Endothelial cell of umbilical vein (primary cell): ENCODE measurements around the gene VPS8. TPM values are rescaled to one million over a fixed set of nuclear protein-coding genes. Genes with fewer than 3 reads are reported as not detected.

ENCODE experiments used
- BruUV-seq: library from RNA; stranded (reverse); fragments of 400-500 nt; replicated peaks from 2 replicates; lab custom pipeline; 2021; lab: Mats Ljungman, UMichigan
- CTCF ChIA-PET: fragments of 300-600, 350-600 bp; sonication (Branson Sonifier 250); formaldehyde crosslinking; loops from one replicate; lab custom pipeline; 2021; ENCODE audit warnings: antibody characterized with exemption, inconsistent platforms; lab: Charles Lee
- POLR2A ChIA-PET: fragments of 300-600, 350-600 bp; sonication (Branson Sonifier 250); formaldehyde crosslinking; loops from one replicate; lab custom pipeline; 2021; ENCODE audit warnings: antibody characterized with exemption, inconsistent platforms; lab: Charles Lee
- DNase-seq: peaks from one replicate; pipeline ENCODE4 v3.0.0-alpha.2; 2011; ENCODE audit warnings: low read depth, low spot score
- FAIRE-seq: peaks from 2 replicates; lab custom pipeline; 2011; peaks lifted over from hg19 to GRCh38; lab: Jason Lieb, UNC
- H2AFZ ChIP-seq: 2 replicates; pipeline ENCODE4 v1.6.0; 2012; ENCODE audit warnings: low read depth, low read length, control low read depth, inconsistent platforms
- H3K27ac ChIP-seq: 2 replicates; pipeline ENCODE4 v1.5.1; 2011; ENCODE audit warnings: low read depth, mild to moderate bottlenecking, control low read depth, low read length, moderate library complexity; ENCODE audit not compliant: insufficient read depth
- H3K27me3 ChIP-seq, 2 experiments: 2 replicates each; pipeline versions ENCODE4 v1.6.0 to v1.6.1; 2011; ENCODE audit warnings: low read length in 2 of 2, mixed read lengths in 1 of 2; ENCODE audit not compliant: control insufficient read depth in 2 of 2, insufficient read depth in 2 of 2
- H3K36me3 ChIP-seq, 2 experiments: 2 replicates in 1 of 2; 3 replicates in 1 of 2; pipeline ENCODE4 v1.5.1; 2011; ENCODE audit warnings: low read length in 2 of 2, mild to moderate bottlenecking in 1 of 2, moderate library complexity in 1 of 2; ENCODE audit not compliant: control insufficient read depth in 2 of 2, insufficient read depth in 2 of 2; ENCODE audit errors: extremely low read depth in 1 of 2
- H3K4me1 ChIP-seq: 3 replicates; pipeline ENCODE4 v1.5.1; 2011; ENCODE audit warnings: mild to moderate bottlenecking, low read length; ENCODE audit not compliant: control insufficient read depth, insufficient read depth; ENCODE audit errors: extremely low read depth
- H3K4me2 ChIP-seq: 2 replicates; pipeline ENCODE4 v1.6.1; 2011; ENCODE audit warnings: low read length, control low read depth, mixed read lengths; ENCODE audit not compliant: insufficient read depth
- H3K4me3 ChIP-seq, 3 experiments: fragments of 200-600 bp in 1 of 3; sonication (generic), shearing (Covaris generic) in 1 of 3; replicated peaks in 1 of 3; 2 replicates each; pipeline ENCODE4 v1.5.1; 2011 to 2016; ENCODE audit warnings: control low read depth in 3 of 3, low read length in 3 of 3, mild to moderate bottlenecking in 2 of 3, inconsistent platforms in 1 of 3, low read depth in 1 of 3, moderate library complexity in 1 of 3; ENCODE audit not compliant: insufficient read depth in 1 of 3
- H3K79me2 ChIP-seq: 2 replicates; pipeline ENCODE4 v1.6.0; 2012; ENCODE audit warnings: low read length, inconsistent platforms; ENCODE audit not compliant: control insufficient read depth, insufficient read depth
- H3K9ac ChIP-seq: replicated peaks from 2 replicates; pipeline ENCODE3; 2011; ENCODE audit warnings: low read length, control low read depth; ENCODE audit not compliant: insufficient read depth; ENCODE audit errors: extremely low read depth
- H3K9me1 ChIP-seq: replicated peaks from 3 replicates; pipeline ENCODE4 v1.6.0; 2011; ENCODE audit warnings: mild to moderate bottlenecking, low read length; ENCODE audit not compliant: control insufficient read depth, insufficient read depth; ENCODE audit errors: extremely low read depth
- H3K9me3 ChIP-seq: replicated peaks from 2 replicates; pipeline ENCODE4 v1.5.1; 2012; ENCODE audit warnings: low read length, inconsistent platforms; ENCODE audit not compliant: control insufficient read depth, insufficient read depth
- H4K20me1 ChIP-seq: replicated peaks from 2 replicates; pipeline ENCODE3; 2011; ENCODE audit warnings: mild to moderate bottlenecking, low read length; ENCODE audit not compliant: control insufficient read depth, insufficient read depth; ENCODE audit errors: extremely low read depth
- CTCF ChIP-seq, 2 donors: IDR thresholded peaks; 1 replicate in 1 of 2; 2 replicates in 1 of 2; pipeline ENCODE4 v1.5.1; 2011; ENCODE audit warnings: low read length in 2 of 2, mild to moderate bottlenecking in 2 of 2, moderate library complexity in 2 of 2, control low read depth in 1 of 2, inconsistent platforms in 1 of 2, low read depth in 1 of 2; ENCODE audit not compliant: insufficient read depth in 1 of 2; ENCODE audit errors: extremely low read depth in 1 of 2
- EZH2 ChIP-seq: IDR thresholded peaks from 2 replicates; pipeline ENCODE4 v1.6.1; 2012; ENCODE audit warnings: borderline replicate concordance, low read depth, mild to moderate bottlenecking, moderate library complexity, low read length, inconsistent platforms; ENCODE audit not compliant: severe bottlenecking
- FOS ChIP-seq: IDR thresholded peaks from 2 replicates; pipeline ENCODE4 v1.6.1; 2011; ENCODE audit warnings: mild to moderate bottlenecking, low read length, moderate library complexity, borderline replicate concordance; ENCODE audit not compliant: insufficient read depth
- GATA2 ChIP-seq: IDR thresholded peaks from 2 replicates; pipeline ENCODE4 v1.7.0; 2011; ENCODE audit warnings: low read depth, mild to moderate bottlenecking, moderate library complexity, mixed read lengths, low read length; ENCODE audit not compliant: insufficient read length, insufficient read depth
- JUN ChIP-seq: IDR thresholded peaks from 2 replicates; pipeline ENCODE4 v1.6.1; 2011; ENCODE audit warnings: borderline replicate concordance, low read depth; ENCODE audit not compliant: insufficient read length, insufficient read depth
- MAX ChIP-seq: IDR thresholded peaks from 2 replicates; pipeline ENCODE4 v1.6.1; 2011; ENCODE audit not compliant: insufficient read depth, insufficient read length
- MYC ChIP-seq: IDR thresholded peaks from one replicate; pipeline ENCODE4 v1.6.1; 2011; ENCODE audit warnings: mild to moderate bottlenecking, low read depth, low read length
- POLR2A ChIP-seq: IDR thresholded peaks from 2 replicates; pipeline ENCODE4 v1.6.1; 2012; ENCODE audit warnings: low read depth, mild to moderate bottlenecking, control low read depth, low read length
- POLR2AphosphoS5 ChIP-seq: IDR thresholded peaks from 2 replicates; pipeline ENCODE4 v1.6.1; 2012; ENCODE audit warnings: low read depth, mild to moderate bottlenecking, control low read depth, low read length, moderate library complexity; ENCODE audit not compliant: insufficient read depth
- dilution Hi-C: fragments of 300-500 bp; cut with MboI; formaldehyde crosslinking; loops from one replicate; pipeline ENCODE4 v1.15.0; 2019; ENCODE audit warnings: low sequenced_read_pairs; ENCODE audit not compliant: extremely low pct_ligation_motif_present
- intact Hi-C: fragments of 100-400 bp; cut with micrococcal nuclease; formaldehyde crosslinking; loops from one replicate; pipeline ENCODE4 v1.10.0; 2022
- polyA plus RNA-seq, 4 experiments: library from polyadenylated mRNA; depleted of rRNA in 3 of 4; stranded (reverse) in 3 of 4; unstranded in 1 of 4; fragments of >200 nt; gene quantifications; 2 replicates each; pipeline versions ENCODE4 v1.2.1 to v1.2.3, GENCODE V29; 2011 to 2012; ENCODE audit warnings: missing spikeins in 1 of 4
- total RNA-seq: library from RNA; stranded (reverse); gene quantifications from 2 replicates; pipeline ENCODE4 v1.2.3, GENCODE V29; 2021

Gene VPS8
- total and polyA plus RNA-seq, 2 donors (not counting 3 experiments of a cell fraction or from before 2014, with no cell fraction given), result 13.7 to 51.6 TPM

- H2AFZ ChIP-seq, result no peak overlapping the region
- H3K27me3 ChIP-seq, result peaks cover 3 to 12% of the 10 kb centered on the region in 2 experiments
- H3K79me2 ChIP-seq, result no peaks in the 10 kb centered on the region
- H3K9ac ChIP-seq, result no peak overlapping the region
- CTCF ChIA-PET, result interaction anchor here (1.3 kb wide), 1 partner anchor 58 kb away, joined by 4 read pairs; no protein-coding TSS in a partner anchor
- no peak overlapping the region for H3K27ac ChIP-seq
- POLR2A ChIA-PET, result no interaction called here
- FAIRE-seq (no peak), DNase-seq (no peak)
- H3K4me3 ChIP-seq, result no peak overlapping the region
- H3K36me3 ChIP-seq, result no peaks in the 10 kb centered on the region
- H3K4me1 ChIP-seq, result no peaks in the 10 kb centered on the region
- no TSS peak for BruUV-seq
- dilution Hi-C loops (no loop called here), intact Hi-C loops (no loop called here)
- no peaks in the 10 kb centered on the region for H4K20me1 ChIP-seq
- no peak overlapping the region for H3K4me2 ChIP-seq
- TF ChIP-seq POLR2AphosphoS5 (no peak), GATA2 (no peak), EZH2 (no peak), MYC (no peak), MAX (no peak), FOS (no peak), JUN (no peak), CTCF (IDR thresholded peaks at IDR 0.05; ENCODE audit: extremely low read depth in 1 of 2, insufficient read depth in 1 of 2, low read depth in 1 of 2, low read length in 2 of 2) (no peak), POLR2A (no peak)
- no peaks in the 10 kb centered on the region for H3K9me1 ChIP-seq
- no peaks in the 10 kb centered on the region for H3K9me3 ChIP-seq
These were observed 27.1 kb upstream of the VPS8 start for GRCh38 chr3:184784731-184785500.
